ENCODE results near the gene PPP6R1.
A peak's percentile ranks its signal among the peaks of the same experiment; 100 is the strongest.
"Not testable (repeated sequence)": the region's sequence is repeated elsewhere in the genome, so short reads cannot be mapped to it uniquely, and the experiment has no call there.

Gene PPP6R1

GRCh38 chr19:55241935-55242464 lies 16.8 kb downstream of the PPP6R1 start:
- DNase-seq: no peak

- no peak for DNase-seq
Observed at GRCh38 chr19:55241143-55241934, 17.5 kb downstream of the PPP6R1 start.

GRCh38 chr19:55240713-55241020 lies 18.1 kb downstream of the PPP6R1 start:
- no peak for DNase-seq

- no peak for DNase-seq
Observed at GRCh38 chr19:55239004-55239403, 19.8 kb downstream of the PPP6R1 start.

GRCh38 chr19:55238030-55238429 lies 20.8 kb downstream of the PPP6R1 start:
- no peak for DNase-seq

GRCh38 chr19:55232986-55233385 lies 25.8 kb downstream of the PPP6R1 start:
- DNase-seq: no peak

GRCh38 chr19:55232286-55232602 lies 26.6 kb downstream of the PPP6R1 start:
- no peak for DNase-seq

GRCh38 chr19:55231391-55232285 lies 27.2 kb downstream of the PPP6R1 start:
- no peak for DNase-seq

GRCh38 chr19:55230780-55231179 lies 28.0 kb downstream of the PPP6R1 start:
- no peak for DNase-seq

GRCh38 chr19:55230329-55230728 lies 28.5 kb downstream of the PPP6R1 start:
- DNase-seq: no peak

- no peak for DNase-seq
Observed at GRCh38 chr19:55229789-55230182, 29.0 kb downstream of the PPP6R1 start.

- no peak for DNase-seq
Observed at GRCh38 chr19:55229145-55229788, 29.6 kb downstream of the PPP6R1 start.

GRCh38 chr19:55228403-55229031 lies 30.3 kb downstream of the PPP6R1 start, which contains the start of gene TMEM86B:
Gene TMEM86B, minus strand, starts transcription at chr19:55228763. Its CDS starts 22 bp downstream, at chr19:55228741.
- DNase-seq: peak; percentile 95

GRCh38 chr19:55228015-55228391 lies 30.8 kb downstream of the PPP6R1 start:
- no peak for DNase-seq

- no peak for DNase-seq
Observed at GRCh38 chr19:55227241-55228014, 31.4 kb downstream of the PPP6R1 start.

- DNase-seq: no peak
Observed at GRCh38 chr19:55226788-55227187, 32.0 kb downstream of the PPP6R1 start.

GRCh38 chr19:55226273-55226672 lies 32.5 kb downstream of the PPP6R1 start:
- DNase-seq: no peak

- DNase-seq: no peak
Observed at GRCh38 chr19:55225415-55225958, 33.3 kb downstream of the PPP6R1 start.

- DNase-seq: not testable (repeated sequence)
Observed at GRCh38 chr19:55224679-55225414, 34.0 kb downstream of the PPP6R1 start.

- no peak for DNase-seq
Observed at GRCh38 chr19:55224038-55224665, 34.7 kb downstream of the PPP6R1 start.
